ENCODE data around the gene RBM41. TPM values are rescaled to one million over a fixed set of nuclear protein-coding genes. Genes with fewer than 3 reads are reported as not detected.

Gene RBM41
- total and polyA plus RNA-seq, 2 experiments from 2014 or later: 20.0 to 21.9 TPM

GRCh38 chrX:107050195-107050709 is 68.4 kb downstream of the RBM41 start (continued):
- no peak for TF ChIP-seq CTCF (conservative IDR thresholded peaks at IDR 0.05; ENCODE audit: low read depth in 2 of 2)
- no peak for TF ChIP-seq ZNF331 (CRISPR knock-in tag; IDR thresholded peaks at IDR 0.05; ENCODE audit: low read depth)
- TF ChIP-seq EZH2phosphoT487 (IDR thresholded peaks at IDR 0.05; ENCODE audit: unreplicated experiment): no peak
- TF ChIP-seq ETS1 (IDR thresholded peaks at IDR 0.05): no peak
- no peak for TF ChIP-seq JUNB (IDR thresholded peaks at IDR 0.05; ENCODE audit: unreplicated experiment)

GRCh38 chrX:107047622-107048021 is 71.0 kb downstream of the RBM41 start:
- H3K4me3 Mint-ChIP-seq: no peak overlapping the region
- Histone ChIP-seq H3F3A (replicated peaks; ENCODE audit: low read depth) (no peaks in the 10 kb centered on the region), H3K36me3 (ENCODE audit: insufficient read depth) (no peaks in the 10 kb centered on the region), H3K4me2 (no peak overlapping the region), H3K79me2 (replicated peaks; ENCODE audit: insufficient read depth) (no peaks in the 10 kb centered on the region), H3K4me3 (no peak overlapping the region), H3K27ac (ENCODE audit: low read depth) (no peak overlapping the region), H3K4me1 (ENCODE audit: insufficient read depth) (no peaks in the 10 kb centered on the region), H2AFZ (no peak overlapping the region), H4K20me1 (replicated peaks; ENCODE audit: insufficient read depth) (no peaks in the 10 kb centered on the region), H3K27me3 (ENCODE audit: insufficient read depth) (no peaks in the 10 kb centered on the region), H3K9me2 (ENCODE audit: insufficient read depth) (no peaks in the 10 kb centered on the region)
- H3K4me1 Mint-ChIP-seq: no peaks in the 10 kb centered on the region
- no peak for TF ChIP-seq ZNF114 (CRISPR knock-in tag; IDR thresholded peaks at IDR 0.05)
- H3K27ac Mint-ChIP-seq: no peak overlapping the region
- DNase-seq (ENCODE audit: low spot score): no peak
- no peak for ATAC-seq
- peaks cover 3% of the 10 kb centered on the region; the same call in 1 of the 3 replicates for H3K36me3 Mint-ChIP-seq (ENCODE audit: low read depth)
- H3K9me3 Mint-ChIP-seq: no peaks in the 10 kb centered on the region
- peaks cover 3% of the 10 kb centered on the region for H3K27me3 Mint-ChIP-seq (ENCODE audit: insufficient read depth, low read depth, poor library complexity)

- no peaks in the 10 kb centered on the region for H3K36me3 ChIP-seq (ENCODE audit: insufficient read depth)
- Mint-ChIP-seq H3K9me3 (no peaks in the 10 kb centered on the region), H3K4me3 (no peak overlapping the region), H3K27ac (no peak overlapping the region), H3K36me3 (ENCODE audit: low read depth) (no peaks in the 10 kb centered on the region), H3K27me3 (ENCODE audit: insufficient read depth, low read depth, poor library complexity) (peaks cover 1% of the 10 kb centered on the region), H3K4me1 (no peaks in the 10 kb centered on the region)
- no peaks in the 10 kb centered on the region for H3K4me1 ChIP-seq (ENCODE audit: insufficient read depth)
- H3K79me2 ChIP-seq (replicated peaks; ENCODE audit: insufficient read depth): no peaks in the 10 kb centered on the region
- no peak for DNase-seq (ENCODE audit: low spot score)
- H3K9me2 ChIP-seq (ENCODE audit: insufficient read depth): no peaks in the 10 kb centered on the region
- no peak overlapping the region for H3K4me2 ChIP-seq
- H2AFZ ChIP-seq: no peak overlapping the region
- no peak for ATAC-seq
- no peaks in the 10 kb centered on the region for H4K20me1 ChIP-seq (replicated peaks; ENCODE audit: insufficient read depth)
- no peaks in the 10 kb centered on the region for H3F3A ChIP-seq (replicated peaks; ENCODE audit: low read depth)
- no peak overlapping the region for H3K27ac ChIP-seq (ENCODE audit: low read depth)
- no peaks in the 10 kb centered on the region for H3K27me3 ChIP-seq (ENCODE audit: insufficient read depth)
- no peak overlapping the region for H3K4me3 ChIP-seq
- no peak for TF ChIP-seq CTCF (conservative IDR thresholded peaks at IDR 0.05; ENCODE audit: low read depth in 2 of 2)
- TF ChIP-seq EZH2 (IDR thresholded peaks at IDR 0.05; ENCODE audit: low read depth, unreplicated experiment): no peak
- no peak for TF ChIP-seq JUNB (IDR thresholded peaks at IDR 0.05; ENCODE audit: unreplicated experiment)
- no peak for TF ChIP-seq ZNF462 (CRISPR knock-in tag; IDR thresholded peaks at IDR 0.05)
- TF ChIP-seq EZH2phosphoT487 (IDR thresholded peaks at IDR 0.05; ENCODE audit: unreplicated experiment): no peak
Observed at GRCh38 chrX:107029752-107030151, 88.9 kb downstream of the RBM41 start.
